HG02870 (cell line): ENCODE measurements around the gene TBC1D8.

Experiments
- ATAC-seq: cut with Tn5 transposase; IDR thresholded peaks from one replicate; pipeline ENCODE4 v1.9.1; 2021; ENCODE audit warnings: mild to moderate bottlenecking, moderate library complexity; ENCODE audit not compliant: unreplicated experiment

Gene TBC1D8

DNA sequence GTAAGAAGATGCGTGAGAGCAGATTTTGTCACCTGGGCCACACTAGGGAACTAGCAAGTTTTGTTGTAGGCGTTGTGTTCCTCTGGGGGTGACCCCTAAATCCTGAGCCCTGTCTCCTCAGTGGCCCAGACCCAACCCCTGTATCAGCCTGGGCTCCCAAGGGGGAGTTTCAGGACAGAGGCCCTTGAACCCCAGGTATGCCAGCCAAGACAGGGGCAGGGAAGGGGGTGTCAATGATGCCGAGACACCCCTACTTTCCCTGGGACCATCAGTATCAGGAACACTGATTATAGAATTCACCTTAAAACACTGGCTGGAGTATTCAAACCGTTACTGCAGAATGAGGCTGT lies 188.2 kb downstream of the TBC1D8 start:
- no peak for ATAC-seq

- ATAC-seq: no peak
Observed at GRCh38 chr2:100962366-100963025, 188.7 kb downstream of the TBC1D8 start.

GRCh38 chr2:100960688-100961087 lies 190.5 kb downstream of the TBC1D8 start:
- ATAC-seq: no peak

DNA sequence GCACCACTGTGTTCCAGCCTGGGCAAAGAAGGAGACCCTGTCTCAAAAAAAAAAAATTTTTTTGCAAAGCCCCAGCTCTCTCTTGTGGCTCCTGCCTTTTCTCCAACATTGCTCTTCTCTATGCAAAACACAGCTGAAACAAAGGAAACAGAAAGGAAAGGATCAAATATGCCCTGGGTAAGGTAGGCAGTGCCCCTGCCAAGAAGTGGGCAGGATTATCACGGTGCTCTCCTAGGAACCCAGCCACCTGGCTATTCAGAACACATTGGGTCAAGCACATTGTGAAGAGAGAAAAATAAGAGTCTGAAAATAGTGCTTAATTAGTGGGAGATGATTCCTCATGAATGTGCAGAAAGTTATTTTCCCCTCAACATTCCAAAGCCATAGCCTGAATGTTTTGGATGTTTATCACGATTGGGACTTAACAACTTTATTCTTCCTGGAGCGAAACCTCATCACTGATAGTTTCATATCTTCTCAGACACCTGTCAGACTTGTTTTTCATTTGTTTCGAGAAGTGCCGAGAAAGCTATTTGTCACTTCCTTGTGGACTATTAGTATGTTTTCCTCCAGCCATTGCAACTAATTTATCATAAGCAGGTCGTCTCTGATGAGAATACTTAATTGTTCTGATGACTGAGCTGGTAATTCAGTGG lies 191.8 kb downstream of the TBC1D8 start:
- ATAC-seq: no peak

- ATAC-seq: no peak
Observed at GRCh38 chr2:100957996-100958653, 193.1 kb downstream of the TBC1D8 start.
